GM18867 (cell line): ENCODE results near the gene HBE1.

ENCODE experiments used
- ATAC-seq: cut with Tn5 transposase; IDR thresholded peaks from one replicate; pipeline ENCODE4 v1.9.1; 2021; ENCODE audit warnings: mild to moderate bottlenecking, moderate library complexity; ENCODE audit not compliant: unreplicated experiment

The HBE1 gene

GRCh38 chr11:5286351-5286750 lies 16.6 kb upstream of the HBE1 start:
- no peak for ATAC-seq

- ATAC-seq = no peak
Measured at GRCh38 chr11:5285703-5286340, 16.1 kb upstream of the HBE1 start.

- ATAC-seq = no peak
Measured at GRCh38 chr11:5284637-5285036, 14.9 kb upstream of the HBE1 start.

GRCh38 chr11:5283882-5284281 lies 14.1 kb upstream of the HBE1 start:
- ATAC-seq = no peak

- ATAC-seq = no peak
Measured at GRCh38 chr11:5283086-5283485, 13.3 kb upstream of the HBE1 start.

- ATAC-seq = no peak
Measured at GRCh38 chr11:5282628-5283027, 12.9 kb upstream of the HBE1 start.

- ATAC-seq = no peak
Measured at GRCh38 chr11:5281596-5281995, 11.9 kb upstream of the HBE1 start.

GRCh38 chr11:5280582-5281102 lies 10.9 kb upstream of the HBE1 start:
- ATAC-seq = peak; percentile 91

GRCh38 chr11:5279471-5280090 lies 9.8 kb upstream of the HBE1 start:
- no peak for ATAC-seq

GRCh38 chr11:5277807-5278382 lies 8.2 kb upstream of the HBE1 start:
- ATAC-seq = peak; percentile 60

- no peak for ATAC-seq
Measured at GRCh38 chr11:5276697-5277096, 7.0 kb upstream of the HBE1 start.

GRCh38 chr11:5275369-5276110 lies 5.8 kb upstream of the HBE1 start:
- no peak for ATAC-seq

GRCh38 chr11:5274395-5274794 lies 4.7 kb upstream of the HBE1 start:
- no peak for ATAC-seq

GRCh38 chr11:5272395-5273017 lies 2.8 kb upstream of the HBE1 start:
- ATAC-seq = peak; percentile 74

- ATAC-seq = no peak
Measured at GRCh38 chr11:5267033-5267563, 2.6 kb downstream of the HBE1 start.

- ATAC-seq = no peak
Measured at GRCh38 chr11:5266609-5267008, 3.1 kb downstream of the HBE1 start.

GRCh38 chr11:5265832-5266231 lies 3.9 kb downstream of the HBE1 start:
- no peak for ATAC-seq

- ATAC-seq = no peak
Measured at GRCh38 chr11:5258543-5259262, 11.0 kb downstream of the HBE1 start.

- no peak for ATAC-seq
Measured at GRCh38 chr11:5257296-5257695, 12.4 kb downstream of the HBE1 start.
